Upper lobe of left lung (tissue), 4 donors: Measurements from ENCODE around the gene PRXL2B.

Experiments used
- CTCF ChIP-seq, 6 experiments: fragments of 450-650 bp in 4 of 6; fragments of 200-600 bp in 2 of 6; sonication (generic) in 2 of 6; IDR thresholded peaks; one replicate each; pipeline ENCODE4 v1.5.1; 2016 to 2019; ENCODE audit warnings: antibody characterized with exemption in 6 of 6
- POLR2AphosphoS5 ChIP-seq, 2 donors: sonication (generic); formaldehyde crosslinking; IDR thresholded peaks; one replicate each; pipeline ENCODE4 v1.5.1; 2017; ENCODE audit warnings: antibody characterized with exemption in 2 of 2

GRCh38 chr1:2633936-2634491 lies 47.4 kb downstream of the PRXL2B start:
- no peak for TF ChIP-seq CTCF (IDR thresholded peaks at IDR 0.05)
- TF ChIP-seq POLR2AphosphoS5 (IDR thresholded peaks at IDR 0.05) = no peak
